Dermis lymphatic vessel endothelial cell (primary cell): ENCODE results near the gene SMG7. TPM values are rescaled to one million over a fixed set of nuclear protein-coding genes. Genes with fewer than 3 reads are reported as not detected.

Experiments used
- total RNA-seq: library from RNA; depleted of rRNA; stranded (reverse); fragments of >200 nt; gene quantifications from 2 replicates; pipeline ENCODE4 v1.2.1, GENCODE V29; 2014

Gene SMG7
- total RNA-seq = 12.5 and 16.2 TPM in 2 replicates

GRCh38 chr1:183472488-183473216 is at the start of gene SMG7:
TSS of gene SMG7 (plus strand) at chr1:183472499. CDS start at chr1:183472621, 122 bp downstream.

GRCh38 chr1:183590244-183591191 is 118.2 kb downstream of the SMG7 start, which contains the start of gene NCF2:
TSS of gene NCF2 (minus strand) at chr1:183590459. CDS start at chr1:183590329, 130 bp downstream.

Other genes with a start within 250 kb of the SMG7 start
- gene NMNAT2, start 54.1 kb upstream of the SMG7 start, total RNA-seq = 0.33 and 0.34 TPM in 2 replicates
- gene NCF2, start 118.0 kb downstream of the SMG7 start, total RNA-seq = under 0.01 TPM in 1 of 2 replicates, not detected in the other
- gene ARPC5, start 163.3 kb downstream of the SMG7 start, total RNA-seq = 115 and 187 TPM in 2 replicates
- not detected in 2 replicates for gene APOBEC4, start 180.8 kb downstream of the SMG7 start, total RNA-seq